HCT116 (cell line): ENCODE measurements around the gene HOXC6. TPM values are rescaled to one million over a fixed set of nuclear protein-coding genes. Genes with fewer than 3 reads are reported as not detected.

Experiments used
- ATAC-seq: fragments of 200-7000 bp; cut with Tn5 transposase; 2 replicates; pipeline ENCODE4 v1.9.1; 2020; ENCODE audit warnings: mild to moderate bottlenecking, moderate library complexity
- BruUV-seq: library from RNA; stranded (reverse); fragments of 400-500 nt; replicated peaks from 2 replicates; lab custom pipeline; 2021; lab: Mats Ljungman, UMichigan
- CTCF ChIA-PET: fragments of 300-600 bp; sonication (Branson Sonifier 250); formaldehyde crosslinking; loops from one replicate; lab custom pipeline; 2021; ENCODE audit warnings: antibody characterized with exemption; lab: Charles Lee
- POLR2A ChIA-PET: fragments of 300-600, 350-600 bp; sonication (Branson Sonifier 250); formaldehyde crosslinking; loops from one replicate; lab custom pipeline; 2021; ENCODE audit warnings: antibody characterized with exemption; lab: Charles Lee
- RAD21 ChIA-PET, 2 experiments: fragments of 300-600 bp; sonication (Branson Sonifier 250); formaldehyde crosslinking; loops; one replicate each; lab custom pipeline; 2023; ENCODE audit warnings: low total read pairs in 2 of 2; ENCODE audit not compliant: uncharacterized antibody in 2 of 2, unreplicated experiment in 2 of 2, low non-redundant PET in 1 of 2; lab: Charles Lee
- DNase-seq: peaks from one replicate; pipeline ENCODE4 v3.0.0-alpha.2; 2010; ENCODE audit warnings: low read depth, low spot score
- H2AFZ ChIP-seq: fragments of 200-600 bp; shearing (Covaris generic), sonication (generic); 2 replicates; pipeline ENCODE4 v1.6.1; 2017; ENCODE audit warnings: low read depth, mixed run types, mixed read lengths, antibody characterized with exemption, low read length; ENCODE audit not compliant: poor library complexity, severe bottlenecking
- H3K27ac ChIP-seq: 2 replicates; pipeline ENCODE4 v1.5.1; 2012; ENCODE audit warnings: low read depth, low read length
- H3K27me3 ChIP-seq: fragments of 200-600 bp; sonication (generic); 2 replicates; pipeline ENCODE4 v1.6.1; 2016; ENCODE audit warnings: mixed run types, low read length, mixed read lengths; ENCODE audit not compliant: insufficient read depth
- H3K36me3 ChIP-seq, 2 experiments: fragments of 200-500 bp in 1 of 2; fragments of 200-600 bp in 1 of 2; sonication (Bioruptor generic) in 1 of 2; sonication (generic) in 1 of 2; 2 replicates each; pipeline versions ENCODE4 v1.5.1 to v1.6.1; 2014 to 2016; ENCODE audit warnings: low read length in 2 of 2, inconsistent platforms in 1 of 2, mixed read lengths in 1 of 2, mixed run types in 1 of 2; ENCODE audit not compliant: insufficient read depth in 2 of 2, control insufficient read depth in 1 of 2
- H3K4me1 ChIP-seq, 2 experiments: fragments of 200-600 bp in 1 of 2; sonication (generic) in 1 of 2; 2 replicates each; pipeline versions ENCODE4 v1.5.1 to v1.6.1; 2012 to 2017; ENCODE audit warnings: low read length in 2 of 2, inconsistent platforms in 1 of 2, mild to moderate bottlenecking in 1 of 2, mixed read lengths in 1 of 2, mixed run types in 1 of 2, moderate library complexity in 1 of 2; ENCODE audit not compliant: insufficient read depth in 2 of 2, control insufficient read depth in 1 of 2
- H3K4me2 ChIP-seq: fragments of 200-600 bp; sonication (generic); 2 replicates; pipeline ENCODE4 v1.6.1; 2017; ENCODE audit warnings: mixed run types, low read length, mixed read lengths
- H3K4me3 ChIP-seq, 2 experiments: fragments of 200-600 bp in 1 of 2; sonication (generic) in 1 of 2; replicated peaks in 1 of 2; 2 replicates each; pipeline ENCODE4 v1.5.1; 2011 to 2016; ENCODE audit warnings: low read length in 2 of 2, control low read depth in 1 of 2, low read depth in 1 of 2, mild to moderate bottlenecking in 1 of 2, mixed read lengths in 1 of 2, mixed run types in 1 of 2
- H3K79me2 ChIP-seq: fragments of 200-600 bp; sonication (generic); 2 replicates; pipeline ENCODE4 v1.6.1; 2017; ENCODE audit warnings: mild to moderate bottlenecking, mixed run types, low read length, moderate library complexity, mixed read lengths; ENCODE audit not compliant: insufficient read depth
- H3K9ac ChIP-seq: fragments of 200-600 bp; sonication (generic); 2 replicates; pipeline ENCODE4 v1.6.1; 2016; ENCODE audit warnings: low read length, mixed read lengths
- H3K9me2 ChIP-seq: fragments of 200-600 bp; sonication (generic), shearing (Covaris generic); 2 replicates; pipeline ENCODE4 v1.6.1; 2017; ENCODE audit warnings: mixed run types, mild to moderate bottlenecking, moderate library complexity; ENCODE audit not compliant: insufficient read depth
- H3K9me3 ChIP-seq, 2 experiments: fragments of 200-500 bp in 1 of 2; fragments of 200-600 bp in 1 of 2; sonication (Bioruptor generic) in 1 of 2; sonication (generic) in 1 of 2; 2 replicates each; pipeline ENCODE4 v1.6.1; 2014 to 2017; ENCODE audit warnings: low read length in 2 of 2, mixed read lengths in 2 of 2, inconsistent platforms in 1 of 2, low read depth in 1 of 2, mild to moderate bottlenecking in 1 of 2, mixed run types in 1 of 2, moderate library complexity in 1 of 2; ENCODE audit not compliant: control insufficient read depth in 1 of 2, insufficient read depth in 1 of 2
- H4K20me1 ChIP-seq: fragments of 200-600 bp; sonication (generic), shearing (Covaris generic); 2 replicates; pipeline ENCODE4 v1.6.1; 2017; ENCODE audit warnings: mixed run types, mild to moderate bottlenecking, moderate library complexity; ENCODE audit not compliant: insufficient read depth
- CBX3 ChIP-seq: IDR thresholded peaks from 2 replicates; pipeline ENCODE4 v1.6.1; 2012; ENCODE audit warnings: low read depth
- CEBPB ChIP-seq: IDR thresholded peaks from 2 replicates; pipeline ENCODE4 v1.6.1; 2012; ENCODE audit warnings: low read depth
- CTCF ChIP-seq, 3 experiments: fragments of 200-600 bp in 1 of 3; sonication (generic) in 1 of 3; IDR thresholded peaks in 2 of 3; conservative IDR thresholded peaks in 1 of 3; 2 replicates each; pipeline ENCODE4 v1.5.1; 2012 to 2017; ENCODE audit warnings: low read depth in 2 of 3, low read length in 2 of 3, antibody characterized with exemption in 1 of 3, borderline replicate concordance in 1 of 3, control low read depth in 1 of 3, mild to moderate bottlenecking in 1 of 3, mixed read lengths in 1 of 3, mixed run types in 1 of 3, moderate library complexity in 1 of 3; ENCODE audit not compliant: insufficient read depth in 1 of 3
- EGR1 ChIP-seq: IDR thresholded peaks from 2 replicates; pipeline ENCODE4 v1.6.1; 2012; ENCODE audit warnings: low read depth
- ELF1 ChIP-seq: IDR thresholded peaks from 2 replicates; pipeline ENCODE4 v1.6.1; 2012; ENCODE audit warnings: low read depth, borderline replicate concordance
- EZH2 ChIP-seq: fragments of 200-600 bp; sonication (generic); IDR thresholded peaks from 2 replicates; pipeline ENCODE4 v1.6.1; 2017; ENCODE audit warnings: antibody characterized with exemption, mixed run types
- EZH2phosphoT487 ChIP-seq: fragments of 200-600 bp; IDR thresholded peaks from 2 replicates; pipeline ENCODE4 v1.6.1; 2018; ENCODE audit warnings: antibody characterized with exemption, borderline replicate concordance
- FOSL1 ChIP-seq: IDR thresholded peaks from 2 replicates; pipeline ENCODE4 v1.6.1; 2012; ENCODE audit warnings: low read depth
- JUND ChIP-seq: IDR thresholded peaks from 2 replicates; pipeline ENCODE4 v1.6.1; 2012
- POLR2A ChIP-seq: IDR thresholded peaks from 2 replicates; pipeline ENCODE4 v1.7.0; 2011; ENCODE audit warnings: borderline replicate concordance; ENCODE audit not compliant: insufficient read depth, insufficient read length; ENCODE audit errors: extremely low read depth
- RAD21 ChIP-seq: IDR thresholded peaks from 2 replicates; pipeline ENCODE4 v1.6.1; 2012; ENCODE audit warnings: low read depth, mild to moderate bottlenecking
- REST ChIP-seq: IDR thresholded peaks from 2 replicates; pipeline ENCODE4 v1.6.1; 2012; ENCODE audit warnings: low read depth
- SIN3A ChIP-seq: IDR thresholded peaks from 2 replicates; pipeline ENCODE4 v1.6.1; 2012; ENCODE audit warnings: low read depth
- SRF ChIP-seq: IDR thresholded peaks from 2 replicates; pipeline ENCODE4 v1.6.1; 2012; ENCODE audit warnings: low read depth
- YY1 ChIP-seq: IDR thresholded peaks from 2 replicates; pipeline ENCODE4 v1.6.1; 2011; ENCODE audit warnings: low read length, low read depth, moderate library complexity, mild to moderate bottlenecking; ENCODE audit not compliant: insufficient replicate concordance; ENCODE audit errors: extremely low read depth
- ZBTB33 ChIP-seq: IDR thresholded peaks from 2 replicates; pipeline ENCODE4 v1.6.1; 2011; ENCODE audit warnings: mild to moderate bottlenecking, low read length, moderate library complexity; ENCODE audit not compliant: insufficient replicate concordance; ENCODE audit errors: extremely low read depth
- ZFX ChIP-seq: fragments of 450-650 bp; IDR thresholded peaks from 2 replicates; pipeline ENCODE4 v1.6.1; 2017
- intact Hi-C: fragments of 100-400 bp; cut with micrococcal nuclease; formaldehyde crosslinking; loops from 2 replicates; pipeline ENCODE4 v1.10.0; 2022
- total RNA-seq: library from RNA; stranded (reverse); gene quantifications from one replicate; pipeline ENCODE4 v1.2.1, GENCODE V29; 2021; ENCODE audit not compliant: unreplicated experiment

HOXC6 gene
- total RNA-seq, 1 experiment from 2014 or later: 3.1 TPM

DNA sequence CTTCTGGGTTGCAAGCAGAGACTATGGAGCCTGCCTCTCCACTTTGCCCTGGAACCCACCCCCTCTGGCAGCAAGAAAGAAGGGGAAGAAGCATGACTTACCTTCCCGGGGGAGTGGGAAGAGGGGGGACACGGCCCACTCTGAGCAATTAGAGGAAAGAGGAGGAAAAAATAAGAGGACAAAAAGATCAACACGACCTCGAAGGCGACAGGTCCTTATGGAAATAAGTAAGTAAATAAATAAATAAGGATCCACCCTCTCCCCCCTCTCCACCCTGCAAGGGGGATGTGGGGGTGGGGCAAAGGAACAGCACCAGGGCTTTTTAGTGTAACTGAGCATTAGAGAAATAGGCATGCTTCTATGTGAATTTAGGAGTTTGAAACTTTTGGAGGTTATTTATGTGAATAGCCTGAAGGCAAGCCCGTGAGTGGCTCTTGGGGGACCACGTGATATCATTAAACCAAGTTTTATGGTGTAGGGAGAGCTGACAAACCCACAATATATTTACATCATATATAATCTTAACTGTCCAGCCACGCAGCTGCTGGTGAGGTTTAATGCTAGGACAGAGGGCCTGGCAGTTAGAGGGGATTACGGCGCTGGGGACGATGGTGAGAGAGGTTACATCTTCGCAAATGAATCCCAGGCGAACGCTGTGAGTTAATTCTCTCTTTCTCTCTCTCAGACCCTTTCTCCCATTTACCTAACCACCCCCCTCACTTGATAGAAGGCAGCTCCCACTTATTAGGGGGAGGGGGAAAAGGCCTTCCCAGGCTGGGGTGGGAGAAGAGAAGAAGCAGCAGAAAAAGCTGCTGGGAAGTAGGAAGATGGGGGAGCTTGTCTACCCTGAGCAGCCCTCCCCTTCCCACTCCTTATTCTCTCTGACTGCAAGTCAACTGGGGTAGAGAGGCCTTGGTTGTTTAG, 9.4 kb downstream of the HOXC6 start:
- BruUV-seq: no TSS peak
- ChIA-PET CTCF (interaction anchor here (0.7 to 2.4 kb wide), 2 partner anchors 20 to 151 kb away, joined by 3 to 5 read pairs; partner anchors contain the start of gene SMUG1), POLR2A (no interaction called here)
- no peaks in the 10 kb centered on the region for H3K9me2 ChIP-seq
- H3K27ac ChIP-seq: no peak overlapping the region
- H3K9me3 ChIP-seq: no peaks in the 10 kb centered on the region
- ATAC-seq: no peak
- H3K4me3 ChIP-seq: no peak overlapping the region
- peaks cover 7 to 31% of the 10 kb centered on the region in 2 experiments for H3K4me1 ChIP-seq
- TF ChIP-seq CTCF (IDR thresholded peaks at IDR 0.05 in 2 of 3, conservative IDR thresholded peaks at IDR 0.05 in 1 of 3; ENCODE audit: borderline replicate concordance in 1 of 3, insufficient read depth in 1 of 3, low read depth in 2 of 3, low read length in 2 of 3): no peak
- TF ChIP-seq YY1: no peak
- no peak for TF ChIP-seq ELF1
- TF ChIP-seq RAD21: no peak
- TF ChIP-seq JUND: no peak
- TF ChIP-seq EZH2: no peak
- TF ChIP-seq EZH2phosphoT487: no peak
- TF ChIP-seq SRF: no peak
- no peak for TF ChIP-seq ZFX
- no peak for TF ChIP-seq ZBTB33
- no peak for TF ChIP-seq FOSL1
- TF ChIP-seq REST: no peak
- no peak for TF ChIP-seq CEBPB
- TF ChIP-seq EGR1: no peak
- no peak for TF ChIP-seq CBX3
- TF ChIP-seq POLR2A: no peak
- no peak for TF ChIP-seq SIN3A
- TF ChIP-seq, all 23 proteins: peak for 0
- no peak overlapping the region for H3K9ac ChIP-seq
- H3K4me2 ChIP-seq: no peak overlapping the region
- intact Hi-C loops: no loop called here
- no peaks in the 10 kb centered on the region for H4K20me1 ChIP-seq
- H3K27me3 ChIP-seq: no peaks in the 10 kb centered on the region
- RAD21 ChIA-PET: no interaction called here
- no peaks in the 10 kb centered on the region for H3K36me3 ChIP-seq
- DNase-seq: no peak
- H3K79me2 ChIP-seq: no peaks in the 10 kb centered on the region
- H2AFZ ChIP-seq: no peak overlapping the region
